HG03439 (cell line): ENCODE data around the gene CHRM3.
"Not testable (repeated sequence)": the region's sequence is repeated elsewhere in the genome, so short reads cannot be mapped to it uniquely, and the experiment has no call there.

Experiments
- ATAC-seq: cut with Tn5 transposase; IDR thresholded peaks from one replicate; pipeline ENCODE4 v1.9.1; 2021; ENCODE audit warnings: mild to moderate bottlenecking, moderate library complexity; ENCODE audit not compliant: unreplicated experiment

Gene CHRM3

GRCh38 chr1:239386453-239387303 is at the start of gene CHRM3:
CHRM3 (plus strand) TSS chr1:239386568; CDS start chr1:239907452, 520,884 bp downstream.
- no peak for ATAC-seq

DNA sequence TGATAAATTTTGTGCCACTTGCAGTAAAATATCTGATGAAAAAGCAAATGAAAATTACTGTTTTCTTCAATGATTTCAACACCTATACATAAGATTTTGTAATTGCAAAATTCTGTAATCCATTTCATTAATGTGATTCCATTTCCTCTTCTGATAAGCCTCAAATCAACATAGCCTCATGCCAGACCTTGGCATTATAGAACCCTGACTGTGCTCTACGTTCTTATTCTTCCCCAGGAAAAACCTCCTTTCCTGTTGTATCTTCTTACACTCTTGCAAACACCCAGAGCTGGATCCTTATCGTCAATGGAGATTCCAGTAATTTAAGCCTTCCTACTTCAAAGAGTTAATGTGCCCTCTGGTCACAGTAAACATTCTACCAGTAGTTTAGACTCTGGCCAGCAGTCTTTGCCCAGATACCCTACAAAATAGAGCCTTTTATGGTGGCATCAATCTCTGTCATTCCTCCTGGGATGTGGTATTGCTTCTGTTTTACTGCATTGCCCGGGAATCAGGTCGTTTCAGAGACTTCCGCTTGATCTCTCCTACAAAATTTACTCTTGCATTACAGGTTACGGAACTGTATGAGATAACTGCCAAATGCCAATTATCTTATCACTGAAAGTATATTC is 48.5 kb upstream of the CHRM3 start:
- no peak for ATAC-seq

DNA sequence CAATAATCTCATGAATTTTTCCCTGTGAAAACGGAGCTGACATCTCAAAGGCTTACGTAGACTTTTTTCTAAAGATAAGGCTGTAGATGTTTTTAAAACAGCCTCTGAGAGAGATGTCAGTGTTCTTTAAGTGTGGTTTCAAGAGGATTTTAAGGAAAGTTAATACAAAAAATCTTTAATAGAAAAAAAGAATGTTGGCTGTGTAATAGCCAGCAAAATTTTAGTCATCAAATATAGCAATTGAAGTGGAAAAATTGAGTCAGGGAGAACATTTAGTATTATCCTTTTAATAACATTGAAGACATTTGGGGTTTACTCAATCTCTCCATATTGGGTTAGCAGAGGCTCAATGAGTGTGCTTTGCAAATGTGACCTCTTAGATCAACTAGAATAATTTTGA is 38.6 kb upstream of the CHRM3 start:
- no peak for ATAC-seq

DNA sequence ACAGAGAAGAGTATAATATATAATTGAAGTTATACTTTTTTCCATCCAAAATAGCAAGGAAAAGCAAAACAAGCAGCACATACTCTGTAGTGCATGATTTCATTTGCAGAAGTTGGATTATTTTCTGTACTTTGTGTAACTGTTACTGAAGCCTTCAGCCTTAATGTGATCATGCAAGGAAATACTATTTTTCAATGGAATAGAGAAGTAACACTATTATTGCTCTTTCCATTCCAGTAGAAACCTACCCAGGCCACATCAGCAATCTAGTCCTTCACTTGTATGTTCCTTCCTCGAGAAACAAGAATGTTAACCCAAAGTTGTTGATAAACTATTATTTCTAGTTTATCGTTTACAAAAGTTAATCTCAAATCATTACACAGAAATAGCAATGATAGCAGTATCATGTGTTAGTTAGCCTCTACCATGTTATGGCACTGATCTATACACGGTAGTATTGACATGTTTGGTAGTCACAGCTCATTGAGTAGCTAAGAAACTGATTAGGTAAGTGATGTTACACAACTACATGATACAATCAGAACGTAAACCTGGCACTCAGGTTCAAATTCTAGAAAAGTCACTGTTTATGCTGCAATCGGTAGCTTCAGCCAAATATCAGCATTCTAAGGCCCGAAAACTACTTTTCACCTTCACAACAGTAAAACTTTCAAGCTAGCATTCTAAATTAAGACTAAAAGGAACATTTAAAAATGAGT is 37.6 kb upstream of the CHRM3 start:
- no peak for ATAC-seq

- no peak for ATAC-seq
These were observed 36.7 kb upstream of the CHRM3 start for GRCh38 chr1:239349699-239350098.

GRCh38 chr1:239353536-239353935 is 32.8 kb upstream of the CHRM3 start:
- ATAC-seq, result no peak

DNA sequence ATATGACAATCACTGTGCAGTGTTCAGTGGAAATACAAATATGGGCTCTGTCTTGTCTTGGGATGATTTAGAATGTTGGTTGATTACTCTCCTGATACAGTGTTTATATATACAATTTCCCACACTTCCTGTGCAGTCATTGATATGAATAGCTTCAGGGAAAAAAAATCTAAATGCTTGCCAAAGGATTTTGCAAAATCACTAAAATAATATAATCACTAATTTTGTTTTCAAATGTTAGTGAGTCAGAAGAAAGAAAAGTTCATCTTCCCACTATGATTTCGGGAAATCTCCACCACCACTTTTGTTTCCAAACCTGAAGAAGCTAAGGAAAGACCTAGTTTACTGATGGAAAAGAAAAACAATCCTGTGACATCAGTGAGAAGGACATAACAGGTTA is 32.1 kb upstream of the CHRM3 start:
- ATAC-seq, result no peak

GRCh38 chr1:239357867-239358266 is 28.5 kb upstream of the CHRM3 start:
- ATAC-seq, result no peak

DNA sequence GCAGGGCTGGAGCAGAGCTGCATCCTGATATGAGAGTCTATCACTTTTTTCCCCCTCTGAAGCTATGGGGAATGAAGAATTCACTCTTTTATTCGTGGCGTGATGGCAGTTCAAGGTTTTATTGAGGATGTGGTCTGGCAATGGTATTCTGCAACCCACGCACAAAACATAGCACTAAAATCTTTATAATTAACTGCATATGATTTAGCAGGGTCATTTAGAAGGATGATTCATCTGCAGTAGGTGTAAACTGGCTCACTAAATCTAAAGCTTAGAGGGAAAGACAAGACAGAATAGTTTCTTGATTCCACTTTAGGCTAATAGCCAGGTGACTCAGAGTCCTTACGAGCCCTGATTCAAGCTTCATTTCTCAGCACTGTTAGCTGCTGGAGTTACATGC is 25.0 kb upstream of the CHRM3 start:
- no peak for ATAC-seq

DNA sequence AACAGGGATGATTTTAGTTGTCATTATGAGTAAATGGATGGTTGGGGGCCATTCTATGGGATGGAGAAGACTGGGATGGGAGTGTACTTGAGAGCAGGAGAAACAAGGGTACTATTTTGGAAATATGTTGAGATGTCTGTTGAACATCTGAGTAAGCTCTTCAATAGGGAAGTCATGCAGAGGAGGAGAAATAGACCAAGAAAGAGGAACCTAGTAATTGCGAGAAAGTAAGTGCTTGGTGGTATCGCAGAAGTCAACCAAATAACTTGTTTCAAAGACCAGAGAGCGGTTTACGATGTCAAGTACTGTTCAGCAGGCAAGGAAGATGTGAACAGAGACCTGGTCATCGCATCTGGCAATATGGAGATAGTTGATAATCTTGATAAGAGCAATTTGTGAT is 22.4 kb upstream of the CHRM3 start:
- ATAC-seq, result no peak

DNA sequence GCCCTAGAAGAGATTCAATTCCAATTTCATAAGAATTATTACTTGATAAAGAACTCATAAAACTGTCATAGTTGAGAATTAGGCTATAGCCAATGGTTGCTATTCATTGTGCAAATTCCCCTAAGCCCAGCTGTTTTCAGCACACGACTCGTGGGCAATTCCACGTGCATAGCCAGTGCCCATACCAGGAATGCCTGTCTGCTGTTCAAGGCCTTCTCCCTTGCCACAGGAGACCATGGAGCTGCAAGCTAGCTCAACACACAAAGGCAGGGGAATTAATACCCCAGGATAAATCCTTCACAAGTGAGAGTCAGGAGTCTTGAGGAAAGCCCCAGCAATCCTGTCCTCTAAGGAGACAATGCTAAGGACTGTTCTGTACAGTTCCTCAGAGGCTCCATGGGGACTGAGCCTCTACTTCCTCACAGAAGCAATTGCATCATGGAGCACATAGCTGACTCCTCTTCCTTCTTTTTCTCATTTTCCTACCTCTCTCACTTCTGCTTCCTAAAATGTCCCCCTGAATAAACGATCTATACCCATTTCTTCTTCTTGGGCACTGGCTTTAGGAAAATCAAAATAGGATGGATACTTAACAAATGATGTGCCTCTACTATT is 19.1 kb upstream of the CHRM3 start:
- no peak for ATAC-seq

GRCh38 chr1:239368436-239369109 is 17.8 kb upstream of the CHRM3 start:
- no peak for ATAC-seq

GRCh38 chr1:239370869-239371268 is 15.5 kb upstream of the CHRM3 start:
- not testable (repeated sequence) for ATAC-seq

DNA sequence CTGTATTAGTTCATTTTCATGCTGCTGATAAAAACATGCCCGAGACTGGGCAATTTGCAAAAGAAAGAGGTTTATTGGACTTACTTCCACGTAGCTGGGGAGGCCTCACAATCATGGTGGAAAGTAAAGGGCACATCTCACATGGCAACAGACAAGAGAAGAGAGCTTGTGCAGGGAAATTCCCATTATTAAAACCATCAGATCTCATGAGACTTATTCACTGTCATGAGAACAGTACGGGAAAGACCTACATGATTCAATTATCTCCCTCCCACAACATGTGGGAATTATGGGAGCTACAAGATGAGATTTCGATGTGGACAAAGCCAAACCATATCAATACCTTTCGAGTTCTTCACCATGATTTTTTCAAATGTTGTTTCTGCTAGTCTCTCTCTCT is 3.7 kb upstream of the CHRM3 start:
- no peak for ATAC-seq

- ATAC-seq, result no peak
These were observed 2.7 kb upstream of the CHRM3 start for GRCh38 chr1:239383714-239384113.

DNA sequence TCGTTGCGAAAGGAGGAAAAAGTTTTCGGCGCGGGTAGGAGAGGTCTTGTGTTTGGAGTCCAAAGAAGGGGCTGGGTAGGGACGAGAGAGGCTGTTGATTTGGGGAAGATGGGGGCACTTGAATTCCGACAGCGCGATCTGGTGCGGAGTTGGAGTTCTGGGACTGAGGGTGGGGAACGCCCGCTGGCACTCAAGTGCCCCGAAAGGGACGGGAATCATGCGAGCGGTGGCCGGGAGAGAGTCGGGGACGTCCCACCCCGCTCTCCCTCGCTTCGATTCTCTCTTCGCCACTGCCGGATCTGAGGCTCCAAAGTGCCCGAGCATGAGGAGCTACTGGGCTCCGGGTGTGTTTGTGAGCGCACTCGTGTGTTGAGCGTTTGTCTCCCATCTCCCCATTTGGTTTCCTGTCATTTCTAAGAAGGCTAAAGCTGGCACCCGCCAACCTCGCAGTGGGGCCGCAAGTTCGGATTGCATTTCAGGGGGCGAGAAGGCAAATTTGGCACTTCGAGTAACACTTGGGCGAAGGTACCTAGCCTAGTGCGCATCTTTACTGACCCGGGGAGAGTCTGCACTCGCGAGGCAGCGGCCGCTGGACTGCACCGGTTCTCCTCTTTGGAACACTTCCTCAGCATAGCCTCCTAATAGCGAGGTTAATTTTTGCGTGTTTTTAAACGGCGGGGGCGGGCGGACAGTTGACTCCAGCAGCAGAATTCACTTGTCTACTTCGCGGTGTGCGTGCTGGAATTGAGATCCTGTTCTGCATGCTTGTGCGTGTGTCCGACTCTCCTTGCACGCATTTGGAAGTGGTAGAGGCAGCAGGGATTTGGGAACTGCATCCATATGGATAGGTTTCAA is 1.2 kb downstream of the CHRM3 start:
- no peak for ATAC-seq

DNA sequence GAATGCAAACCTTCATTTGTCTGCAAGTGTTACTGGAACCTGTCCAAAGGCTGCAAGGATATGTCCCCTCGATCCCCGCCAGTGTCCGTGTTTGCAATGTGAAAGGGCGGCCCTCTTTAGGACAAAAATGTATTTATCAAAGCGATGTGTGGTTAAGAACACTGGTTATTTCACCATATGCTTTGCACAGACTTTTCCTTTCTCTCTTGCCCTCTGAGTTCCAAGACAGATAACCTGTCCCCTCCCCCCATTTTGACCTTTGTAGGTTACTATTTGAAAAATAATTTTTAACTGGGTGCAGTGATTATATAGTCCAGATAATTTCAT is 1.8 kb downstream of the CHRM3 start:
- ATAC-seq, result no peak

- no peak for ATAC-seq
These were observed 2.2 kb downstream of the CHRM3 start for GRCh38 chr1:239388578-239388977.

GRCh38 chr1:239389703-239390102 is 3.3 kb downstream of the CHRM3 start:
- ATAC-seq, result no peak

- ATAC-seq, result no peak
These were observed 5.9 kb downstream of the CHRM3 start for GRCh38 chr1:239392271-239392670.
